Measurements from ENCODE around the gene SGO1.
"Not testable (repeated sequence)": the region's sequence is repeated elsewhere in the genome, so short reads cannot be mapped to it uniquely, and the experiment has no call there.

The SGO1 gene

GRCh38 chr3:20185679-20186599, at the start of gene SGO1:
Gene SGO1 (minus strand): TSS chr3:20186206. CDS start chr3:20184027, 2,179 bp downstream.
- peak; percentile 75 to 79 for DNase-seq

GRCh38 chr3:20235796-20236195, 49.8 kb upstream of the SGO1 start:
- DNase-seq, result no peak

GRCh38 chr3:20232906-20233780, 47.1 kb upstream of the SGO1 start:
- no peak for DNase-seq

- no peak for DNase-seq
Observed at GRCh38 chr3:20230954-20231353, 44.9 kb upstream of the SGO1 start.

- no peak for DNase-seq
Observed at GRCh38 chr3:20225769-20226168, 39.8 kb upstream of the SGO1 start.

GRCh38 chr3:20222274-20222673, 36.3 kb upstream of the SGO1 start:
- no peak for DNase-seq

GRCh38 chr3:20218215-20218614, 32.2 kb upstream of the SGO1 start:
- DNase-seq, result no peak

- no peak for DNase-seq
Observed at GRCh38 chr3:20215636-20216035, 29.6 kb upstream of the SGO1 start.

- DNase-seq, result not testable (repeated sequence)
Observed at GRCh38 chr3:20213491-20213890, 27.5 kb upstream of the SGO1 start.

GRCh38 chr3:20207945-20208344, 21.9 kb upstream of the SGO1 start:
- not testable (repeated sequence) for DNase-seq

- not testable (repeated sequence) for DNase-seq
Observed at GRCh38 chr3:20205898-20206297, 19.9 kb upstream of the SGO1 start.

- no peak for DNase-seq
Observed at GRCh38 chr3:20201143-20201542, 15.1 kb upstream of the SGO1 start.

- no peak for DNase-seq
Observed at GRCh38 chr3:20197775-20198174, 11.8 kb upstream of the SGO1 start.

GRCh38 chr3:20194793-20195460, 8.9 kb upstream of the SGO1 start:
- no peak for DNase-seq

GRCh38 chr3:20190991-20191390, 5.0 kb upstream of the SGO1 start:
- no peak for DNase-seq

- no peak for DNase-seq
Observed at GRCh38 chr3:20186600-20187004, 596 bp upstream of the SGO1 start.

GRCh38 chr3:20185331-20185678, 701 bp downstream of the SGO1 start:
- DNase-seq, result no peak

GRCh38 chr3:20182206-20182605, 3.8 kb downstream of the SGO1 start:
- no peak for DNase-seq

- DNase-seq, result no peak
Observed at GRCh38 chr3:20181276-20181675, 4.7 kb downstream of the SGO1 start.

GRCh38 chr3:20173844-20174410, 12.1 kb downstream of the SGO1 start:
- DNase-seq, result peak; percentile 35 to 59

GRCh38 chr3:20161714-20162113, 24.3 kb downstream of the SGO1 start:
- DNase-seq, result no peak

GRCh38 chr3:20160230-20160629, 25.8 kb downstream of the SGO1 start:
- DNase-seq, result no peak

- no peak for DNase-seq
Observed at GRCh38 chr3:20154928-20155327, 31.1 kb downstream of the SGO1 start.
